ENCODE measurements around the gene MDM4. TPM values are rescaled to one million over a fixed set of nuclear protein-coding genes. Genes with fewer than 3 reads are reported as not detected.

The MDM4 gene
- polyA plus RNA-seq, 2 of the 4 experiments (the other 2 are of a cell fraction): 4.6 to 48.9 TPM

DNA sequence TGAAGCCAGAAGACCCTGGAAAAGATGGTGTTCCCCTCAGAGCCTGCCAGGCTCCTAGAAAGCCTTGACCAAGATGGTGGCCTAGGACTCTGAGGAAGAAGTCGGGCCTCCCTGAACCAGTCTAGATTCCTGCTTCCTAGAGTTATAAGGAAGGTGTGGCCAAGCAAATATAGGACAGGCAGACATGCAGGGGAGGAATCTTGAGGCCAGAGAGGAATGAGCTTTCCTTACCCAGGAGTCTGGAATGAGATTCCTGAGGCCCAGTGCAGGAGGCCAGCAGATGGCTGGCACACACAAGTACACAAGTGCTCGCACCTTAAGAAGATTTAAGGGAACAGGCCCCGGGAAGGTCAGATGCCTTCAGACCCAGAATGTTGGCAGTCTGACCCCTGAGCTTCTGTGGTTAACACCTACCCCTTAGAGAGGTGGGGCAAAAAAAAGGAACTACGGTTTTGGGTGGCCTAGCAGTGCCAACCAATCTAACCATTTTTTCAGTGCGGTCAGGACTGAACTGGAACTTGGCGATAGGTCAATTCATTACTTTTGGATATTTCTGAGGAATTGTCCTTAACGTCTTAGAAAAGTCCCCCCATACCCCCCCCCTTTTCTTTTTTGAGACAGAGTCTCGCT is 73.3 kb downstream of the MDM4 start:
- Histone ChIP-seq H3K4me3 (no peak overlapping the region), H3K4me1 (peaks cover 15% of the 10 kb centered on the region; the same call in 2 of the 3 replicates), H3K9me3 (no peaks in the 10 kb centered on the region), H3K4me2 (no peak overlapping the region), H3K27ac (no peak overlapping the region)
- TF ChIP-seq POLR2AphosphoS2 (conservative IDR thresholded peaks at IDR 0.05; ENCODE audit: low read length): no peak
- TF ChIP-seq, protein P1, sequence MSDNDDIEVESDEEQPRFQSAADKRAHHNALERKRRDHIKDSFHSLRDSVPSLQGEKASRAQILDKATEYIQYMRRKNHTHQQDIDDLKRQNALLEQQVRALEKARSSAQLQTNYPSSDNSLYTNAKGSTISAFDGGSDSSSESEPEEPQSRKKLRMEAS (IDR thresholded peaks at IDR 0.05): no peak
- no peak for TF ChIP-seq ELK1 (IDR thresholded peaks at IDR 0.05; ENCODE audit: low read depth, low read length)
- no peak for TF ChIP-seq POLR2A (IDR thresholded peaks at IDR 0.05; ENCODE audit: low read length)
- TF ChIP-seq USF2 (IDR thresholded peaks at IDR 0.05): no peak
- TF ChIP-seq PHF8 (IDR thresholded peaks at IDR 0.05; ENCODE audit: borderline replicate concordance, low read depth): no peak
- ChIA-PET CTCF (interaction anchor here (0.8 to 3.8 kb wide), 5 partner anchors 23 to 400 kb away, joined by 3 to 13 read pairs (median 8); no protein-coding TSS in a partner anchor), POLR2A (no interaction called here)
- ATAC-seq (no peak), DNase-seq (ENCODE audit: low read depth in 1 of 2, low spot score in 1 of 2) (no peak), FAIRE-seq (no peak)
- 86% methylated on average over 7 of the region's 8 CpGs for WGBS (ENCODE audit: missing lambda C conversion rate)

DNA sequence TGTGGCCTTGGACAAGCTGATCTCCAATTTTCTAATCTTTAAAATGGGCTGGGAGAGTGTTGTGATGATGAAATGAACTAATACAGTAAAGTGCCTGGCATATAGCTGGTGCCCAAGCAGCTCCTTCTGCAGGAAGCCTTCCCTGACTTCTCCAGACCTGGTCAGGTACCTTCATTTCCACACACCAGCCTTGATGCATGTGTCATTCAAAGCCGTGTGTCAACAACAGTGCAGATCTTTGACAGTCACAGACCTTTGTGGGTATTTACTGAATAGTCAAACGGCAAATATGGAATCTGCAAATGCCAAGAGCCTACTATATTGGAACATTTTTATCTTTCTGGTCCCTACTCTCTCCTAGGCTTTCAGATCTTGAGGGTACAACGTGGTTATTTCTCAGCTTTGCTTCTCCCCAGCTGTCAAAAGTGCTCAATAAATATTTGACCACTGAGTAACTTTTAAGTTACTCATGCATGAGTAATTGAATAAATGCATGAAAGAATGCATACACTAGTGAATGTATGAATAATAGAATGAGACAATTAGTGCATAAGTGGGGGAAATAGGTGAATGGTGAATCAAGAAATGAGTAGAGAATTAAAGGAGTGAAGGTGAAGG is 75.4 kb downstream of the MDM4 start:
- 6% methylated on average over 3 of the region's 3 CpGs for WGBS (ENCODE audit: missing lambda C conversion rate)
- ChIA-PET POLR2A (no interaction called here), CTCF (interaction anchor here (0.7 to 3.8 kb wide), 5 partner anchors 23 to 216 kb away, joined by 3 to 23 read pairs (median 4); no protein-coding TSS in a partner anchor)
- no peaks in the 10 kb centered on the region for H3K9me3 ChIP-seq
- no peak overlapping the region for H3K27ac ChIP-seq
- H3K4me2 ChIP-seq: peak overlapping the region; percentile 29; the same call in 2 of the 3 replicates
- TF ChIP-seq KDM5A (IDR thresholded peaks at IDR 0.05): no peak
- no peak for TF ChIP-seq MYC (IDR thresholded peaks at IDR 0.05; ENCODE audit: borderline replicate concordance, low read length)
- TF ChIP-seq, protein P1 (IDR thresholded peaks at IDR 0.05): peak; percentile 43; the same call in 1 of the 2 replicates
- TF ChIP-seq RCOR1 (IDR thresholded peaks at IDR 0.05; ENCODE audit: low read depth, low read length): no peak
- TF ChIP-seq JUNB (IDR thresholded peaks at IDR 0.05): peak; percentile 50
- no peak for TF ChIP-seq NPAS2 (CRISPR knock-in tag; IDR thresholded peaks at IDR 0.05; ENCODE audit: borderline replicate concordance)
- no peak for TF ChIP-seq KDM1A (IDR thresholded peaks at IDR 0.05; ENCODE audit: low read depth)
- TF ChIP-seq, protein P2, sequence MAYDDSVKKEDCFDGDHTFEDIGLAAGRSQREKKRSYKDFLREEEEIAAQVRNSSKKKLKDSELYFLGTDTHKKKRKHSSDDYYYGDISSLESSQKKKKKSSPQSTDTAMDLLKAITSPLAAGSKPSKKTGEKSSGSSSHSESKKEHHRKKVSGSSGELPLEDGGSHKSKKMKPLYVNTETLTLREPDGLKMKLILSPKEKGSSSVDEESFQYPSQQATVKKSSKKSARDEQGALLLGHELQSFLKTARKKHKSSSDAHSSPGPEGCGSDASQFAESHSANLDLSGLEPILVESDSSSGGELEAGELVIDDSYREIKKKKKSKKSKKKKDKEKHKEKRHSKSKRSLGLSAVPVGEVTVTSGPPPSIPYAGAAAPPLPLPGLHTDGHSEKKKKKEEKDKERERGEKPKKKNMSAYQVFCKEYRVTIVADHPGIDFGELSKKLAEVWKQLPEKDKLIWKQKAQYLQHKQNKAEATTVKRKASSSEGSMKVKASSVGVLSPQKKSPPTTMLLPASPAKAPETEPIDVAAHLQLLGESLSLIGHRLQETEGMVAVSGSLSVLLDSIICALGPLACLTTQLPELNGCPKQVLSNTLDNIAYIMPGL (CRISPR knock-in tag; IDR thresholded peaks at IDR 0.05; ENCODE audit: borderline replicate concordance): no peak
- TF ChIP-seq MAFK (IDR thresholded peaks at IDR 0.05; ENCODE audit: partially characterized antibody): no peak
- TF ChIP-seq GATA3 (IDR thresholded peaks at IDR 0.05; ENCODE audit: borderline replicate concordance): peak; percentile 48; the same call in 1 of the 2 replicates
- peak; percentile 55; the same call in 1 of the 2 replicates for TF ChIP-seq FOSL2 (IDR thresholded peaks at IDR 0.05)
- peak; percentile 77 for TF ChIP-seq FOSL2 (CRISPR knock-in tag; IDR thresholded peaks at IDR 0.05)
- no peak for TF ChIP-seq NFE2L2 (conservative IDR thresholded peaks at IDR 0.05; ENCODE audit: low read length)
- DNase-seq (ENCODE audit: low read depth in 1 of 2, low spot score in 1 of 2) (no peak), ATAC-seq (peak; percentile 48 to 74; a peak in 3 of 6 replicates), FAIRE-seq (peak; percentile 63)
- H3K4me1 ChIP-seq: peaks cover 15% of the 10 kb centered on the region; the same call in 2 of the 3 replicates
- no peak overlapping the region for H3K4me3 ChIP-seq

All from A549 (cell line).